Vagina (tissue), 2 donors: Measurements from ENCODE around the gene LRCH4.

Experiments
- CTCF ChIP-seq, 3 experiments: fragments of 450-650 bp in 2 of 3; fragments of 200-600 bp in 1 of 3; sonication (generic) in 1 of 3; IDR thresholded peaks; one replicate each; pipeline ENCODE4 v1.5.1; 2017 to 2019; ENCODE audit warnings: antibody characterized with exemption in 3 of 3, mild to moderate bottlenecking in 2 of 3, moderate library complexity in 2 of 3
- POLR2A ChIP-seq, 2 donors: fragments of 450-650 bp; IDR thresholded peaks; one replicate each; pipeline ENCODE4 v1.6.1; 2017; ENCODE audit warnings: antibody characterized with exemption in 2 of 2, mild to moderate bottlenecking in 2 of 2, moderate library complexity in 2 of 2
- POLR2AphosphoS5 ChIP-seq, 2 donors: sonication (generic); formaldehyde crosslinking; IDR thresholded peaks; one replicate each; pipeline ENCODE4 v1.9.0; 2017; ENCODE audit warnings: antibody characterized with exemption in 2 of 2, mild to moderate bottlenecking in 2 of 2, low read depth in 1 of 2; ENCODE audit not compliant: insufficient read depth in 1 of 2

GRCh38 chr7:100561491-100562194 lies 24.3 kb downstream of the LRCH4 start:
- no peak for TF ChIP-seq POLR2AphosphoS5 (IDR thresholded peaks at IDR 0.05; ENCODE audit: insufficient read depth in 1 of 2, low read depth in 1 of 2)
- no peak for TF ChIP-seq POLR2A (IDR thresholded peaks at IDR 0.05)
- no peak for TF ChIP-seq CTCF (IDR thresholded peaks at IDR 0.05)
